ES-I3 (cell line): ENCODE measurements around the gene TNS4.

ENCODE experiments used
- H3K36me3 ChIP-seq: 2 replicates; pipeline ENCODE4 v1.6.1; 2013; ENCODE audit warnings: mild to moderate bottlenecking, low read length, control low read depth, moderate library complexity; ENCODE audit not compliant: insufficient read depth
- H3K4me1 ChIP-seq: 2 replicates; pipeline ENCODE4 v1.6.1; 2013; ENCODE audit warnings: mild to moderate bottlenecking, control low read depth, low read length; ENCODE audit not compliant: insufficient read depth
- H3K9ac ChIP-seq: 2 replicates; pipeline ENCODE4 v1.6.1; 2013; ENCODE audit warnings: low read depth, mild to moderate bottlenecking, low read length, moderate library complexity
- H3K9me3 ChIP-seq: 2 replicates; pipeline ENCODE4 v1.6.1; 2013; ENCODE audit warnings: mild to moderate bottlenecking, low read length, moderate library complexity; ENCODE audit not compliant: control insufficient read depth, insufficient read depth

TNS4 gene

GRCh38 chr17:40459636-40460603, 41.5 kb downstream of the TNS4 start:
- Histone ChIP-seq H3K9me3 (no peaks in the 10 kb centered on the region), H3K4me1 (peaks cover 36% of the 10 kb centered on the region), H3K9ac (no peak overlapping the region), H3K36me3 (peaks cover 12% of the 10 kb centered on the region)

DNA sequence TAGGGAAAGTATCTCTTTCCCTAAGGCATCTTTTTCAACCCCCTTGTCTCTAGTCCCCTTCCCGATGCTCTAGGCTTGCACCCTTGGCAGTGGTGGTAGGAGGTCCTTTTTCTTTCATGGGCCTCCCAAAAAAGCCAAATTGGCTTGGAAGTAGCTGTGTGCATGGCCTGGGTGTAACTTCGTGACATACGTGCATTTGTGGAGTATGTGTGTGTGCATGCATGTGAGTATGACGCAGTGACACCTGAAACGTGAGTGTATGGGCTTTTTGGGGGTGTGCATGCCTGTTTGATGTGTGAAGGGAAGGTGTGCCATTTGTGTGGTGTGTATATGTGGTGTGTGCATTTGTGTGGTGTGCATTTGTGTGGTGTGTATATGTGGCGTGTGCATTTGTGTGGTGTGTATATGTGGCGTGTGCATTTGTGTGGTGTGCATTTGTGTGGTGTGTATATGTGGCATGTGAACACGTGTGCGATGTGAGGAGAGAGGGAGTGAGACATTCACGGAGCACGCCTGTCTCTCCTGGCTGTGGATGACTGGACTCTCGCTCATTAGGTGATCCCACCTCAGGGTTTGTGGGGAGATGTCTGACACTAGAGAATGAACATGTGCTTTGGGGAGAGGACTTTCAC, 42.5 kb downstream of the TNS4 start:
- Histone ChIP-seq H3K36me3 (peaks cover 16% of the 10 kb centered on the region), H3K9me3 (no peaks in the 10 kb centered on the region), H3K9ac (no peak overlapping the region), H3K4me1 (peaks cover 36% of the 10 kb centered on the region)

DNA sequence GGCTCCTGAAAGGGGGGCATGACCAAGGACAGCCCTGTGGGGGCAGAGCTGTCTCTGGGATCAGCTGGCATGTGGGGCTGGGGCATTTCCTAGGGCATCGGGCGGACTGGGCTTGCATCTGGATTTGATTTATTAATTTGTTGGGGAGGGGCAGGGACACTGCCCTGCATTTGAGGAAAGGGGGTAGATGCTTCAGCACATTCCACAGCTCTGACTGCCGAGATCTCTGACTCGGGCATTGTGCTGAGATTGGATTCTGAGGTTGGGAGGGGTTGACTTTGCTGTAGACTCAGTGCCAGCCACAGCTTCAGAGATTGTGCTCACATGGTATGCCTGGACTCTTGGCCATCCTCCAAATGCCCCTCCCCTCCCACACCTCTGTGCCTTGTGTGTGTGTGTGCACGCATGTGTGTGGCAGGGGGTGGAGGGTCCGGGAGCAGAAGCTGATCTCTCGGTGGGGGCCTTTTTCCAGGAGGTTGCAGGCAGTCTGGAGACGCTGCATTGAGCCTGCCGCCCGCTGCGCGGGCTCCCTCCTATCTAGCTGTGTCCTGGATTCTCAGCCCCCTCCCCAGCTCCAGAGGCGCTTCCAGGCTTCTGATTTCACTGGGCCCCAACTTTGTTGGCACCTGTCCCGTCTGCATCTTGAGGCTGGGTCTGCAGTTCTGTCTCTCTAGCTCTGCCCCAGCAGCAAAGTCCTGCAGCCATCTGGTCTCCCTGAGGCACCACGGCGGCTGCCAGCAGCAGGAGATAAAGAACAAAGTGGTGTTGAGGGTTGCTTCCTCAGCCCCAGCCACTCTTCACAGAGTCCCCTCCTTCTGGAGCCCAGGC, 43.2 kb downstream of the TNS4 start:
- no peak overlapping the region for H3K9ac ChIP-seq
- H3K4me1 ChIP-seq: peaks cover 35% of the 10 kb centered on the region
- no peaks in the 10 kb centered on the region for H3K9me3 ChIP-seq
- peaks cover 16% of the 10 kb centered on the region for H3K36me3 ChIP-seq

- Histone ChIP-seq H3K36me3 (peaks cover 16% of the 10 kb centered on the region), H3K4me1 (peaks cover 27% of the 10 kb centered on the region), H3K9me3 (no peaks in the 10 kb centered on the region), H3K9ac (no peak overlapping the region)
These were observed 44.1 kb downstream of the TNS4 start for GRCh38 chr17:40457369-40457768.

GRCh38 chr17:40456396-40456951, 44.9 kb downstream of the TNS4 start:
- Histone ChIP-seq H3K36me3 (peaks cover 16% of the 10 kb centered on the region), H3K9me3 (no peaks in the 10 kb centered on the region), H3K9ac (no peak overlapping the region), H3K4me1 (peaks cover 24% of the 10 kb centered on the region)

GRCh38 chr17:40454613-40454995, 46.8 kb downstream of the TNS4 start:
- no peaks in the 10 kb centered on the region for H3K9me3 ChIP-seq
- H3K4me1 ChIP-seq: peaks cover 18% of the 10 kb centered on the region
- no peak overlapping the region for H3K9ac ChIP-seq
- H3K36me3 ChIP-seq: peaks cover 16% of the 10 kb centered on the region

GRCh38 chr17:40453881-40454612, 47.4 kb downstream of the TNS4 start:
- H3K36me3 ChIP-seq: peaks cover 16% of the 10 kb centered on the region

GRCh38 chr17:40452921-40453378, 48.5 kb downstream of the TNS4 start:
- peaks cover 9% of the 10 kb centered on the region for H3K4me1 ChIP-seq
- H3K9me3 ChIP-seq: no peaks in the 10 kb centered on the region
- no peak overlapping the region for H3K9ac ChIP-seq
- H3K36me3 ChIP-seq: peaks cover 16% of the 10 kb centered on the region

More at GRCh38 chr17:40453881-40454612, 47.4 kb downstream of the TNS4 start:
- Histone ChIP-seq H3K4me1 (peaks cover 18% of the 10 kb centered on the region), H3K9me3 (no peaks in the 10 kb centered on the region), H3K9ac (no peak overlapping the region)

GRCh38 chr17:40452216-40452787, 49.1 kb downstream of the TNS4 start:
- Histone ChIP-seq H3K9ac (no peak overlapping the region), H3K4me1 (peaks cover 4% of the 10 kb centered on the region)

GRCh38 chr17:40451420-40451819, 50.0 kb downstream of the TNS4 start:
- Histone ChIP-seq H3K9ac (no peak overlapping the region), H3K36me3 (peaks cover 6% of the 10 kb centered on the region), H3K9me3 (no peaks in the 10 kb centered on the region), H3K4me1 (peaks cover 10% of the 10 kb centered on the region)

More at GRCh38 chr17:40452216-40452787, 49.1 kb downstream of the TNS4 start:
- Histone ChIP-seq H3K9me3 (no peaks in the 10 kb centered on the region), H3K36me3 (peaks cover 15% of the 10 kb centered on the region)

DNA sequence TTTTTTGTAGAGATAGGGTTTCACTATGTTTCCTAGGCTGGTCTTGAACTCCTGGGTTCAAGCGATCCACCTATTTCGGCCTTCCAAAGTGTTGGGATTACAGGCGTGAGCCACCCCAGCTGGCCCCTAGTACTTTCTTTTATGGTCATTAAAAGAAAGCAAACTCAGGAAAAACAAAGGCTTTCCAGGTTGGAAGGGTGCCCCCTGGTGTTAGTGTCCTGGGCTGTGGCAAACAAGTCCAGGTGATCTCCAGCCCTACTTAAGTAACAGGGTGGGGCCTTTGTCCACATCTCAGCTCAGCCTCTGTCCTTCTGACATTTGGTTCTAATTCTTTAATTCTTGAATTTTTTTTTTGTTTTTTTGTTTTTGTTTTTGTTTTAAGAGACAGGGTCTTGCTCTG, 51.2 kb downstream of the TNS4 start:
- Histone ChIP-seq H3K9me3 (no peaks in the 10 kb centered on the region), H3K9ac (no peak overlapping the region), H3K36me3 (peaks cover 4% of the 10 kb centered on the region), H3K4me1 (peaks cover 16% of the 10 kb centered on the region)

- Histone ChIP-seq H3K36me3 (no peaks in the 10 kb centered on the region; the same call in 1 of the 2 replicates), H3K9me3 (no peaks in the 10 kb centered on the region), H3K4me1 (peaks cover 19% of the 10 kb centered on the region), H3K9ac (no peak overlapping the region)
These were observed 52.7 kb downstream of the TNS4 start for GRCh38 chr17:40448639-40449261.

GRCh38 chr17:40448213-40448638, 53.2 kb downstream of the TNS4 start:
- peaks cover 19% of the 10 kb centered on the region for H3K4me1 ChIP-seq
- H3K9ac ChIP-seq: no peak overlapping the region
- H3K9me3 ChIP-seq: no peaks in the 10 kb centered on the region
- no peaks in the 10 kb centered on the region; the same call in 1 of the 2 replicates for H3K36me3 ChIP-seq
